CD14-positive monocyte (primary cell): ENCODE results near the gene VPS8. TPM values are rescaled to one million over a fixed set of nuclear protein-coding genes. Genes with fewer than 3 reads are reported as not detected.

ENCODE experiments used
- DNase-seq, 3 donors: peaks; one replicate each; pipeline ENCODE4 v3.0.0-alpha.2; 2011 to 2022
- H2AFZ ChIP-seq: 2 replicates; pipeline ENCODE4 v1.6.0; 2012; ENCODE audit warnings: mild to moderate bottlenecking, low read depth, low read length, inconsistent platforms; ENCODE audit not compliant: insufficient read depth, poor library complexity, severe bottlenecking
- H3K27ac ChIP-seq, 2 donors: 1 replicate in 1 of 2; 2 replicates in 1 of 2; pipeline ENCODE4 v1.5.1; 2012 to 2013; ENCODE audit warnings: low read length in 2 of 2, control low read depth in 1 of 2, inconsistent platforms in 1 of 2, low read depth in 1 of 2, mild to moderate bottlenecking in 1 of 2
- H3K27me3 ChIP-seq, 2 donors: one replicate each; pipeline versions ENCODE4 v1.6.0 to v1.6.1; 2011 to 2013; ENCODE audit warnings: low read length in 2 of 2; ENCODE audit not compliant: control insufficient read depth in 2 of 2, insufficient read depth in 2 of 2
- H3K36me3 ChIP-seq, 2 donors: replicated peaks in 1 of 2; 1 replicate in 1 of 2; 2 replicates in 1 of 2; pipeline versions ENCODE4 v1.5.1 to v1.6.1; 2012 to 2013; ENCODE audit warnings: low read length in 2 of 2, control low read depth in 1 of 2, inconsistent platforms in 1 of 2, mild to moderate bottlenecking in 1 of 2; ENCODE audit not compliant: insufficient read depth in 2 of 2, control insufficient read depth in 1 of 2
- H3K4me1 ChIP-seq, 2 donors: 1 replicate in 1 of 2; 2 replicates in 1 of 2; pipeline versions ENCODE4 v1.5.1 to v1.6.1; 2012 to 2013; ENCODE audit warnings: low read length in 2 of 2, control low read depth in 1 of 2, inconsistent platforms in 1 of 2, mild to moderate bottlenecking in 1 of 2, moderate library complexity in 1 of 2; ENCODE audit not compliant: insufficient read depth in 2 of 2, control insufficient read depth in 1 of 2
- H3K4me2 ChIP-seq: replicated peaks from 2 replicates; pipeline ENCODE3; 2012; ENCODE audit warnings: low read length, moderate library complexity, mild to moderate bottlenecking; ENCODE audit not compliant: poor library complexity, severe bottlenecking; ENCODE audit errors: extremely low read depth
- H3K4me3 ChIP-seq, 3 experiments: fragments of 200-600 bp in 1 of 3; sonication (generic) in 1 of 3; replicated peaks in 1 of 3; 1 replicate in 2 of 3; 2 replicates in 1 of 3; pipeline ENCODE4 v1.5.1; 2011 to 2013; ENCODE audit warnings: low read length in 3 of 3, mild to moderate bottlenecking in 3 of 3, control low read depth in 2 of 3, low read depth in 2 of 3, inconsistent platforms in 1 of 3, moderate library complexity in 1 of 3
- H3K79me2 ChIP-seq: 2 replicates; pipeline ENCODE4 v1.6.0; 2012; ENCODE audit warnings: mild to moderate bottlenecking, control low read depth, inconsistent platforms, low read length, moderate library complexity; ENCODE audit not compliant: insufficient read depth
- H3K9ac ChIP-seq: 2 replicates; pipeline ENCODE4 v1.6.0; 2017; ENCODE audit warnings: low read length, mild to moderate bottlenecking; ENCODE audit not compliant: insufficient read depth, poor library complexity, severe bottlenecking
- H3K9me3 ChIP-seq, 2 donors: replicated peaks in 1 of 2; 1 replicate in 1 of 2; 2 replicates in 1 of 2; pipeline versions ENCODE4 v1.5.1 to v1.6.1; 2012 to 2013; ENCODE audit warnings: low read length in 2 of 2, control low read depth in 1 of 2; ENCODE audit not compliant: control insufficient read depth in 1 of 2, insufficient read depth in 1 of 2
- H4K20me1 ChIP-seq: 2 replicates; pipeline ENCODE4 v1.6.0; 2012; ENCODE audit warnings: mild to moderate bottlenecking, low read length, control low read depth, moderate library complexity; ENCODE audit not compliant: insufficient read depth
- H3K27ac Mint-ChIP-seq, 7 donors: one replicate each; pipeline ENCODE4 v1.8.0; 2020; ENCODE audit warnings: mild to moderate bottlenecking in 7 of 7, mixed read lengths in 7 of 7, moderate library complexity in 6 of 7, inconsistent platforms in 2 of 7
- H3K27me3 Mint-ChIP-seq, 3 donors: one replicate each; pipeline ENCODE4 v1.8.0; 2021 to 2022; ENCODE audit warnings: low read depth in 3 of 3, mild to moderate bottlenecking in 3 of 3, mixed read lengths in 3 of 3, moderate library complexity in 3 of 3, inconsistent platforms in 1 of 3
- H3K36me3 Mint-ChIP-seq, 2 donors: one replicate each; pipeline ENCODE4 v1.8.0; 2020; ENCODE audit warnings: mixed read lengths in 2 of 2, inconsistent platforms in 1 of 2, mild to moderate bottlenecking in 1 of 2
- H3K4me1 Mint-ChIP-seq: one replicate; pipeline ENCODE4 v1.8.0; 2020; ENCODE audit warnings: mild to moderate bottlenecking, mixed read lengths
- H3K4me3 Mint-ChIP-seq, 2 donors: one replicate each; pipeline ENCODE4 v1.8.0; 2020; ENCODE audit warnings: mild to moderate bottlenecking in 2 of 2, mixed read lengths in 2 of 2, moderate library complexity in 1 of 2
- H3K9me3 Mint-ChIP-seq, 7 donors: one replicate each; pipeline ENCODE4 v1.8.0; 2020 to 2022; ENCODE audit warnings: mixed read lengths in 7 of 7, mild to moderate bottlenecking in 6 of 7, moderate library complexity in 6 of 7, inconsistent platforms in 2 of 7
- CTCF ChIP-seq: fragments of 200-600 bp; IDR thresholded peaks from one replicate; pipeline ENCODE4 v1.8.0; 2022; ENCODE audit warnings: antibody characterized with exemption, mild to moderate bottlenecking
- WGBS: methylation state at CpG from one replicate; pipeline ENCODE4 v1.1.5; 2013; ENCODE audit warnings: missing lambda C conversion rate; ENCODE audit not compliant: insufficient coverage; 5-methylcytosine and 5-hydroxymethylcytosine counted together
- intact Hi-C, 2 donors: fragments of 100-400 bp; cut with micrococcal nuclease; formaldehyde crosslinking; loops; one replicate each; pipeline versions ENCODE4 v1.15.0 to v1.15.1; 2023
- polyA plus RNA-seq, 3 donors: library from polyadenylated mRNA; depleted of rRNA in 1 of 3; unstranded in 2 of 3; stranded (reverse) in 1 of 3; fragments of 300-500 nt in 2 of 3; fragments of >200 nt in 1 of 3; fragmentation: Illumina TruSeq in 2 of 3; gene quantifications; 1 replicate in 2 of 3; 2 replicates in 1 of 3; pipeline ENCODE4 v1.2.3, GENCODE V29; 2012 to 2021

Gene VPS8
- polyA plus RNA-seq, 3 donors: 22.0 to 42.3 (median 29.2) TPM

DNA sequence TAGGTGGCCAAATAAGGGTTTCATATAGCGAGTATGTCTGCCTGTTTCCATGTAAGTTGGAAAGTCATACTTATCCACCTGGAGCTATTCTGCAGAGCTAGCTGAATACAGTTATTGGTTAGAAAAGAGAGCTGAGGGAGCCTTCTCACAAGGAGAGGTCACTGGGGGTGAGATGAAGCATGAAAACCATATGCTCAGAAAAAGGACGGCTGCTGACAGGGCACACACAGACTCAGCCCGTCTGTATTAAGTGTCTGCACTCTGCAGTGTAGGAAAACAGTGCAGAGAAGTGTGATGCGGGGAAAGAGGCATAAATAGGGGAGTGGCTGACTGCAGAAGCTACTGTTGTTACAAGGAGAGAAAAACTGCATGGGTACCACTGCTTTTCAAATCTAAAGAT, 282.7 kb downstream of the VPS8 start:
- DNase-seq: no peak
- Histone ChIP-seq H3K27ac (no peak overlapping the region), H4K20me1 (no peaks in the 10 kb centered on the region), H3K4me1 (no peaks in the 10 kb centered on the region), H2AFZ (no peak overlapping the region), H3K36me3 (no peaks in the 10 kb centered on the region), H3K4me2 (no peak overlapping the region), H3K79me2 (no peaks in the 10 kb centered on the region), H3K9ac (no peak overlapping the region), H3K27me3 (no peaks in the 10 kb centered on the region), H3K9me3 (no peaks in the 10 kb centered on the region), H3K4me3 (no peak overlapping the region)
- TF ChIP-seq CTCF: no peak
- intact Hi-C loops: no loop called here
- WGBS: 98% methylated on average over 3 of the region's 4 CpGs
- Mint-ChIP-seq H3K4me3 (no peak overlapping the region), H3K27ac (no peak overlapping the region), H3K36me3 (no peaks in the 10 kb centered on the region), H3K9me3 (peaks cover 0 to 7% (median 2%) of the 10 kb centered on the region in 7 donors), H3K27me3 (peaks cover 5% of the 10 kb centered on the region in 3 donors), H3K4me1 (no peaks in the 10 kb centered on the region)

Other genes starting within 250 kb of the VPS8 start
- gene MAGEF1, start 100.1 kb upstream of the VPS8 start, polyA plus RNA-seq: 10 to 100 TPM in 2 of 3 donors, 1 to 10 TPM in 1; 1.7 to 14.8 (median 12.2) TPM